ENCODE measurements around the gene GDA. TPM values are rescaled to one million over a fixed set of nuclear protein-coding genes. Genes with fewer than 3 reads are reported as not detected.

GDA gene
- total RNA-seq, 2 experiments from 2014 or later, result not detected

GRCh38 chr9:72137697-72138365, 11.4 kb upstream of the GDA start:
- ChIA-PET POLR2A (no interaction called here), CTCF (no interaction called here)
- no peak overlapping the region for H3K27ac Mint-ChIP-seq
- H3K9me3 Mint-ChIP-seq, result no peaks in the 10 kb centered on the region
- no peaks in the 10 kb centered on the region for H3K36me3 Mint-ChIP-seq (ENCODE audit: low read depth)
- no peaks in the 10 kb centered on the region for H3K4me1 Mint-ChIP-seq
- peaks cover 10% of the 10 kb centered on the region for H3K27me3 Mint-ChIP-seq
- no peak overlapping the region for H3K4me3 Mint-ChIP-seq
- DNase-seq, result no peak

- Mint-ChIP-seq H3K36me3 (ENCODE audit: low read depth) (no peaks in the 10 kb centered on the region), H3K27me3 (peaks cover 10% of the 10 kb centered on the region), H3K4me3 (no peak overlapping the region), H3K27ac (no peak overlapping the region), H3K4me1 (no peaks in the 10 kb centered on the region), H3K9me3 (no peaks in the 10 kb centered on the region)
- POLR2A ChIA-PET, result no interaction called here
- CTCF ChIA-PET, result no interaction called here
- no peak for DNase-seq
These were observed 10.0 kb upstream of the GDA start for GRCh38 chr9:72139226-72139625.

- Mint-ChIP-seq H3K9me3 (no peaks in the 10 kb centered on the region), H3K4me3 (no peak overlapping the region), H3K36me3 (ENCODE audit: low read depth) (no peaks in the 10 kb centered on the region), H3K27ac (no peak overlapping the region), H3K27me3 (peaks cover 13% of the 10 kb centered on the region), H3K4me1 (no peaks in the 10 kb centered on the region)
- POLR2A ChIA-PET, result no interaction called here
- CTCF ChIA-PET, result no interaction called here
- DNase-seq, result no peak
These were observed 8.7 kb upstream of the GDA start for GRCh38 chr9:72140586-72140985.

- ChIA-PET CTCF (no interaction called here), POLR2A (no interaction called here)
- no peak for DNase-seq
- Mint-ChIP-seq H3K9me3 (no peaks in the 10 kb centered on the region), H3K27ac (no peak overlapping the region), H3K36me3 (ENCODE audit: low read depth) (no peaks in the 10 kb centered on the region), H3K4me3 (no peak overlapping the region), H3K27me3 (peaks cover 13% of the 10 kb centered on the region), H3K4me1 (no peaks in the 10 kb centered on the region)
These were observed 7.8 kb upstream of the GDA start for GRCh38 chr9:72141484-72141883.

- Mint-ChIP-seq H3K27me3 (peaks cover 29% of the 10 kb centered on the region), H3K27ac (no peak overlapping the region), H3K4me1 (no peaks in the 10 kb centered on the region), H3K9me3 (no peaks in the 10 kb centered on the region), H3K36me3 (ENCODE audit: low read depth) (no peaks in the 10 kb centered on the region), H3K4me3 (no peak overlapping the region)
- DNase-seq, result no peak
- CTCF ChIA-PET, result no interaction called here
- POLR2A ChIA-PET, result no interaction called here
These were observed 4.3 kb upstream of the GDA start for GRCh38 chr9:72144756-72145492.

GRCh38 chr9:72145733-72146505, 3.3 kb upstream of the GDA start:
- H3K27me3 Mint-ChIP-seq, result peaks cover 34% of the 10 kb centered on the region
- no peaks in the 10 kb centered on the region for H3K4me1 Mint-ChIP-seq
- H3K4me3 Mint-ChIP-seq, result no peak overlapping the region
- no peak for DNase-seq
- H3K36me3 Mint-ChIP-seq (ENCODE audit: low read depth), result no peaks in the 10 kb centered on the region
- no peak overlapping the region for H3K27ac Mint-ChIP-seq
- CTCF ChIA-PET, result no interaction called here
- POLR2A ChIA-PET, result no interaction called here
- H3K9me3 Mint-ChIP-seq, result no peaks in the 10 kb centered on the region

- Mint-ChIP-seq H3K27me3 (peaks cover 30% of the 10 kb centered on the region), H3K4me1 (no peaks in the 10 kb centered on the region), H3K27ac (no peak overlapping the region), H3K9me3 (no peaks in the 10 kb centered on the region), H3K4me3 (no peak overlapping the region), H3K36me3 (ENCODE audit: low read depth) (no peaks in the 10 kb centered on the region)
- ChIA-PET CTCF (interaction anchor here (1.0 kb wide), 1 partner anchor 108 kb away, joined by 3 read pairs; no protein-coding TSS in a partner anchor), POLR2A (no interaction called here)
- DNase-seq, result no peak
These were observed 1.6 kb upstream of the GDA start for GRCh38 chr9:72147676-72148075.

GRCh38 chr9:72150127-72150526, 887 bp downstream of the GDA start:
- CTCF ChIA-PET, result no interaction called here
- no peaks in the 10 kb centered on the region for H3K9me3 Mint-ChIP-seq
- no peaks in the 10 kb centered on the region for H3K4me1 Mint-ChIP-seq
- no peaks in the 10 kb centered on the region for H3K36me3 Mint-ChIP-seq (ENCODE audit: low read depth)
- H3K27ac Mint-ChIP-seq, result no peak overlapping the region
- no peak overlapping the region for H3K4me3 Mint-ChIP-seq
- DNase-seq, result no peak
- POLR2A ChIA-PET, result no interaction called here
- peaks cover 28% of the 10 kb centered on the region for H3K27me3 Mint-ChIP-seq

- CTCF ChIA-PET, result no interaction called here
- POLR2A ChIA-PET, result no interaction called here
- H3K9me3 Mint-ChIP-seq, result no peaks in the 10 kb centered on the region
These were observed 1.4 kb downstream of the GDA start for GRCh38 chr9:72150661-72151060.

GRCh38 chr9:72151104-72151503, 1.9 kb downstream of the GDA start:
- no peak for DNase-seq
- Mint-ChIP-seq H3K4me3 (no peak overlapping the region), H3K9me3 (no peaks in the 10 kb centered on the region), H3K27me3 (peaks cover 26% of the 10 kb centered on the region), H3K4me1 (no peaks in the 10 kb centered on the region), H3K36me3 (ENCODE audit: low read depth) (no peaks in the 10 kb centered on the region), H3K27ac (no peak overlapping the region)
- POLR2A ChIA-PET, result no interaction called here
- CTCF ChIA-PET, result no interaction called here

More at GRCh38 chr9:72150661-72151060, 1.4 kb downstream of the GDA start:
- Mint-ChIP-seq H3K4me1 (no peaks in the 10 kb centered on the region), H3K36me3 (ENCODE audit: low read depth) (no peaks in the 10 kb centered on the region), H3K27ac (no peak overlapping the region), H3K4me3 (no peak overlapping the region), H3K27me3 (peaks cover 26% of the 10 kb centered on the region)
- no peak for DNase-seq

- Mint-ChIP-seq H3K27ac (no peak overlapping the region), H3K27me3 (peaks cover 11% of the 10 kb centered on the region), H3K4me1 (no peaks in the 10 kb centered on the region), H3K36me3 (ENCODE audit: low read depth) (no peaks in the 10 kb centered on the region), H3K9me3 (no peaks in the 10 kb centered on the region), H3K4me3 (no peak overlapping the region)
- ChIA-PET POLR2A (no interaction called here), CTCF (no interaction called here)
- DNase-seq, result no peak
These were observed 5.4 kb downstream of the GDA start for GRCh38 chr9:72154468-72155285.

- CTCF ChIA-PET, result no interaction called here
- Mint-ChIP-seq H3K36me3 (ENCODE audit: low read depth) (no peaks in the 10 kb centered on the region), H3K4me1 (no peaks in the 10 kb centered on the region)
These were observed 6.1 kb downstream of the GDA start for GRCh38 chr9:72155301-72155700.

GRCh38 chr9:72156586-72156985, 7.3 kb downstream of the GDA start:
- Mint-ChIP-seq H3K27me3 (no peaks in the 10 kb centered on the region), H3K27ac (no peak overlapping the region), H3K4me3 (no peak overlapping the region), H3K4me1 (no peaks in the 10 kb centered on the region), H3K36me3 (ENCODE audit: low read depth) (no peaks in the 10 kb centered on the region), H3K9me3 (no peaks in the 10 kb centered on the region)
- CTCF ChIA-PET, result no interaction called here
- no peak for DNase-seq
- POLR2A ChIA-PET, result no interaction called here

More at GRCh38 chr9:72155301-72155700, 6.1 kb downstream of the GDA start:
- Mint-ChIP-seq H3K27me3 (peaks cover 5% of the 10 kb centered on the region), H3K9me3 (no peaks in the 10 kb centered on the region), H3K4me3 (no peak overlapping the region), H3K27ac (no peak overlapping the region)
- POLR2A ChIA-PET, result no interaction called here
- DNase-seq, result no peak

Measured in activated CD4-positive, alpha-beta memory T cell treated with anti-CD3 and anti-CD28 coated beads, Interleukin-2, amount 10 ng/mL, durations not matched to agents 7 days and 5 days (primary cell).